WTC11 (cell line): ENCODE measurements around the gene FOXRED2. TPM values are rescaled to one million over a fixed set of nuclear protein-coding genes. Genes with fewer than 3 reads are reported as not detected.

ENCODE experiments used
- AFF4 ChIP-seq: sonication (generic); formaldehyde crosslinking; IDR thresholded peaks from 2 replicates; pipeline ENCODE4 v1.8.1; 2023; ENCODE audit warnings: mild to moderate bottlenecking, missing genetic modification reagents, borderline replicate concordance
- AR ChIP-seq: fragments of 250-450 bp; sonication (Bioruptor Pico); IDR thresholded peaks from 2 replicates; pipeline ENCODE4 v1.9.0; 2021; ENCODE audit warnings: mild to moderate bottlenecking
- ATF1 ChIP-seq: sonication (generic); formaldehyde crosslinking; IDR thresholded peaks from 2 replicates; pipeline ENCODE4 v1.8.1; 2023; ENCODE audit warnings: mild to moderate bottlenecking, moderate library complexity, missing genetic modification reagents
- ELF4 ChIP-seq: sonication (generic); formaldehyde crosslinking; IDR thresholded peaks from 2 replicates; pipeline ENCODE4 v1.8.1; 2022; ENCODE audit warnings: low read depth, mild to moderate bottlenecking, moderate library complexity, missing genetic modification reagents
- FOXP1 ChIP-seq: sonication (generic); formaldehyde crosslinking; IDR thresholded peaks from 2 replicates; pipeline ENCODE4 v1.8.0; 2022; ENCODE audit warnings: missing genetic modification reagents, mild to moderate bottlenecking, moderate library complexity, borderline replicate concordance
- GTF2I ChIP-seq: fragments of 250-450 bp; sonication (Bioruptor Pico); conservative IDR thresholded peaks from 2 replicates; pipeline ENCODE4 v1.4.0; 2021; ENCODE audit warnings: mild to moderate bottlenecking
- HMGA2 ChIP-seq: fragments of 250-450 bp; sonication (Bioruptor Pico); IDR thresholded peaks from 2 replicates; pipeline ENCODE4 v1.4.0; 2021; ENCODE audit warnings: mild to moderate bottlenecking, moderate library complexity
- KAT7 ChIP-seq: sonication (generic); formaldehyde crosslinking; IDR thresholded peaks from 2 replicates; pipeline ENCODE4 v1.8.1; 2023; ENCODE audit warnings: missing genetic modification reagents, mild to moderate bottlenecking, borderline replicate concordance
- MYBL2 ChIP-seq: sonication (generic); formaldehyde crosslinking; IDR thresholded peaks from 2 replicates; pipeline ENCODE4 v1.8.1; 2023; ENCODE audit warnings: mild to moderate bottlenecking, moderate library complexity, missing genetic modification reagents
- PRRX2 ChIP-seq: fragments of 250-450 bp; sonication (Bioruptor Pico); IDR thresholded peaks from 2 replicates; pipeline ENCODE4 v1.8.0; 2021; ENCODE audit warnings: mild to moderate bottlenecking
- RELA ChIP-seq: sonication (generic); formaldehyde crosslinking; IDR thresholded peaks from 2 replicates; pipeline ENCODE4 v1.8.1; 2022; ENCODE audit warnings: missing genetic modification reagents, mild to moderate bottlenecking, borderline replicate concordance
- SMAD4 ChIP-seq: sonication (generic); formaldehyde crosslinking; IDR thresholded peaks from 2 replicates; pipeline ENCODE4 v1.8.0; 2022; ENCODE audit warnings: mild to moderate bottlenecking, missing genetic modification reagents
- SP1 ChIP-seq: sonication (generic); formaldehyde crosslinking; conservative IDR thresholded peaks from 2 replicates; pipeline ENCODE4 v1.8.1; 2022; ENCODE audit warnings: missing genetic modification reagents
- ZBTB21 ChIP-seq: sonication (generic); formaldehyde crosslinking; IDR thresholded peaks from 2 replicates; pipeline ENCODE4 v1.8.1; 2023; ENCODE audit warnings: mild to moderate bottlenecking, missing genetic modification reagents, borderline replicate concordance
- ZNF138 ChIP-seq: sonication (generic); formaldehyde crosslinking; conservative IDR thresholded peaks from 2 replicates; pipeline ENCODE4 v1.8.1; 2022; ENCODE audit warnings: mild to moderate bottlenecking, moderate library complexity, missing genetic modification reagents
- ZNF232 ChIP-seq: sonication (generic); formaldehyde crosslinking; IDR thresholded peaks from 2 replicates; pipeline ENCODE4 v1.8.0; 2022; ENCODE audit warnings: mild to moderate bottlenecking, missing genetic modification reagents
- ZNF281 ChIP-seq: sonication (generic); formaldehyde crosslinking; IDR thresholded peaks from 2 replicates; pipeline ENCODE4 v1.8.0; 2023; ENCODE audit warnings: mild to moderate bottlenecking, missing genetic modification reagents
- ZNF416 ChIP-seq: fragments of 250-450 bp; sonication (Bioruptor Pico); IDR thresholded peaks from 2 replicates; pipeline ENCODE4 v1.9.0; 2021; ENCODE audit warnings: mild to moderate bottlenecking, inconsistent platforms
- ZNF423 ChIP-seq: fragments of 250-450 bp; sonication (Bioruptor Pico); IDR thresholded peaks from 2 replicates; pipeline ENCODE4 v2.1.2; 2022; ENCODE audit warnings: mild to moderate bottlenecking, moderate library complexity
- total RNA-seq: library from RNA; stranded (reverse); gene quantifications from 3 replicates; pipeline ENCODE4 v1.2.3, GENCODE V29; 2021
- TF ChIP-seq, protein P1 (sequence below): sonication (generic); formaldehyde crosslinking; IDR thresholded peaks from 2 replicates; pipeline ENCODE4 v1.8.0; 2022; ENCODE audit warnings: mild to moderate bottlenecking, missing genetic modification reagents
- TF ChIP-seq, protein P2 (sequence below): sonication (generic); formaldehyde crosslinking; IDR thresholded peaks from 2 replicates; pipeline ENCODE4 v1.8.0; 2022; ENCODE audit warnings: mild to moderate bottlenecking, missing genetic modification reagents
- TF ChIP-seq, protein P3 (sequence below): sonication (generic); formaldehyde crosslinking; IDR thresholded peaks from 2 replicates; pipeline ENCODE4 v1.8.1; 2022; ENCODE audit warnings: low read depth, mild to moderate bottlenecking, moderate library complexity, missing genetic modification reagents, borderline replicate concordance

Gene FOXRED2
- total RNA-seq, 1 experiment from 2014 or later: 20.1 TPM

DNA sequence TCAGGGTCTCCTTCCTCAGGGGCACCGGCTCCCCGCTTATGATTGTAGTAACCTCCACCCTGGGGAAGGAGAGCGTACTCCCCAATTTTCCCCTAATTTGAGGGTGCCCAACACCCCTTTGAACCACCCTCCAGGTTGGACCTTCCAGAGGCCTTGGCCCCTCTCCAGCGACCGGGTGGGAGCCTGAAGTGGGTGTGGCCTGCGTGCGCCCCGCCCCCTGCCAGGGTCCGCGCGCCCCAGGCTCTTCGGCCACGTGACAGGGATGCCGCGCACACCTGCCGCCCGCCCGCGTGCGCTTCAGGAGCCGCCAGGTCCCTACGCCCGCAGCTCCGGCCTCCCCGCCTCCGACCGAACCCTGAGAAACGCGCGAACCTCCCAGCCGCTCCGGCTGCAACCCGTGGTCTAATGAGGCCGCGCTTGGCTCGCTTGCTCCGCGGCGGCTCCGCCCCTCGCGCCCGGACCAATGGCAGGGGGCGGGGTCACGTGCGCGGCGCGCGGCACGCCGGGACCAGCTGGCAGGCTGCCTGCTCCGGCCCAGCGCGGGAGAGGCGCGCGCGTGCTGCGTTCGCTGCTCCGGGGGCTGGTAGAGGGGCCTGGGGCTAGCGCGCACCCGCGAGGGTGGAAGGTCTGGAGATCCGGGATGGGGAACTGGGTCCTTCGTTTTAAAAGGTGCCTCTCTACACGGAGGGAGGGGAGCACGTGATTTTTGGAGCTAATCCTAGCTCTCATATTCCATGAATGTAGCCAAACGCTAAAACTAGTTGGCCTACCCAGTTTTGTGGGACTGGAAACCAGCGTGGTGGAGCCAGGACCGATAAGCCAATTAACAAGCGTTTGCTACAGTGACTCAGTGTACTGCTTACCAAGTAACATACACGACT, at the start of gene FOXRED2 (continued):
- TF ChIP-seq ZBTB21 (CRISPR knock-in tag) (peak; percentile 94; the same call in 1 of the 2 replicates), FOXP1 (CRISPR knock-in tag) (peak; percentile 99), GTF2I (no peak), KAT7 (peak; percentile 98; the same call in 1 of the 2 replicates), ZNF281 (CRISPR knock-in tag) (peak; percentile 85), ZNF416 (CRISPR knock-in tag) (no peak), ZNF423 (CRISPR knock-in tag) (no peak; the same call in 1 of the 2 replicates), PRRX2 (CRISPR knock-in tag) (no peak), SMAD4 (CRISPR knock-in tag) (peak; percentile 95), AR (CRISPR knock-in tag) (no peak), ZNF138 (CRISPR knock-in tag) (no peak; the same call in none of the 2 replicates), ZNF232 (CRISPR knock-in tag) (peak; percentile 97), HMGA2 (CRISPR knock-in tag) (no peak), ELF4 (CRISPR knock-in tag) (peak; percentile 97; the same call in 1 of the 2 replicates), SP1 (CRISPR knock-in tag) (peak; percentile 99), MYBL2 (peak; percentile 97), RELA (CRISPR knock-in tag) (peak; percentile 98), AFF4 (CRISPR knock-in tag) (peak; percentile 73; the same call in 1 of the 2 replicates), ATF1 (peak; percentile 94)
- TF ChIP-seq, protein P1, sequence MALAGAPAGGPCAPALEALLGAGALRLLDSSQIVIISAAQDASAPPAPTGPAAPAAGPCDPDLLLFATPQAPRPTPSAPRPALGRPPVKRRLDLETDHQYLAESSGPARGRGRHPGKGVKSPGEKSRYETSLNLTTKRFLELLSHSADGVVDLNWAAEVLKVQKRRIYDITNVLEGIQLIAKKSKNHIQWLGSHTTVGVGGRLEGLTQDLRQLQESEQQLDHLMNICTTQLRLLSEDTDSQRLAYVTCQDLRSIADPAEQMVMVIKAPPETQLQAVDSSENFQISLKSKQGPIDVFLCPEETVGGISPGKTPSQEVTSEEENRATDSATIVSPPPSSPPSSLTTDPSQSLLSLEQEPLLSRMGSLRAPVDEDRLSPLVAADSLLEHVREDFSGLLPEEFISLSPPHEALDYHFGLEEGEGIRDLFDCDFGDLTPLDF (CRISPR knock-in tag): peak; percentile 95
- TF ChIP-seq, protein P2, sequence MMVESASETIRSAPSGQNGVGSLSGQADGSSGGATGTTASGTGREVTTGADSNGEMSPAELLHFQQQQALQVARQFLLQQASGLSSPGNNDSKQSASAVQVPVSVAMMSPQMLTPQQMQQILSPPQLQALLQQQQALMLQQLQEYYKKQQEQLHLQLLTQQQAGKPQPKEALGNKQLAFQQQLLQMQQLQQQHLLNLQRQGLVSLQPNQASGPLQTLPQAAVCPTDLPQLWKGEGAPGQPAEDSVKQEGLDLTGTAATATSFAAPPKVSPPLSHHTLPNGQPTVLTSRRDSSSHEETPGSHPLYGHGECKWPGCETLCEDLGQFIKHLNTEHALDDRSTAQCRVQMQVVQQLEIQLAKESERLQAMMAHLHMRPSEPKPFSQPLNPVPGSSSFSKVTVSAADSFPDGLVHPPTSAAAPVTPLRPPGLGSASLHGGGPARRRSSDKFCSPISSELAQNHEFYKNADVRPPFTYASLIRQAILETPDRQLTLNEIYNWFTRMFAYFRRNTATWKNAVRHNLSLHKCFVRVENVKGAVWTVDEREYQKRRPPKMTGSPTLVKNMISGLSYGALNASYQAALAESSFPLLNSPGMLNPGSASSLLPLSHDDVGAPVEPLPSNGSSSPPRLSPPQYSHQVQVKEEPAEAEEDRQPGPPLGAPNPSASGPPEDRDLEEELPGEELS: peak; percentile 100
- TF ChIP-seq, protein P3, sequence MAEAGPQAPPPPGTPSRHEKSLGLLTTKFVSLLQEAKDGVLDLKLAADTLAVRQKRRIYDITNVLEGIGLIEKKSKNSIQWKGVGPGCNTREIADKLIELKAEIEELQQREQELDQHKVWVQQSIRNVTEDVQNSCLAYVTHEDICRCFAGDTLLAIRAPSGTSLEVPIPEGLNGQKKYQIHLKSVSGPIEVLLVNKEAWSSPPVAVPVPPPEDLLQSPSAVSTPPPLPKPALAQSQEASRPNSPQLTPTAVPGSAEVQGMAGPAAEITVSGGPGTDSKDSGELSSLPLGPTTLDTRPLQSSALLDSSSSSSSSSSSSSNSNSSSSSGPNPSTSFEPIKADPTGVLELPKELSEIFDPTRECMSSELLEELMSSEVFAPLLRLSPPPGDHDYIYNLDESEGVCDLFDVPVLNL (CRISPR knock-in tag): peak; percentile 88
